BJ (cell line): ENCODE measurements around the gene ITGA5. TPM values are rescaled to one million over a fixed set of nuclear protein-coding genes. Genes with fewer than 3 reads are reported as not detected.

Experiments used
- CTCF ChIA-PET: fragments of 350-600 bp; formaldehyde crosslinking; extraction: SDS; loops from one replicate; lab custom pipeline; 2021; ENCODE audit warnings: antibody characterized with exemption, inconsistent platforms; lab: Yijun Ruan, JAX
- POLR2A ChIA-PET: fragments of 300-600 bp; sonication (Branson Sonifier 250); formaldehyde crosslinking; extraction: SDS; loops from one replicate; lab custom pipeline; 2021; ENCODE audit warnings: antibody characterized with exemption; lab: Charles Lee
- DNase-seq: peaks from one replicate; pipeline ENCODE4 v3.0.0-alpha.2; 2011; ENCODE audit warnings: low read depth
- H3K27me3 ChIP-seq: 2 replicates; pipeline ENCODE4 v1.6.0; 2011; ENCODE audit warnings: low read length; ENCODE audit not compliant: control insufficient read depth, insufficient read depth
- H3K36me3 ChIP-seq: 2 replicates; pipeline ENCODE4 v1.5.1; 2011; ENCODE audit warnings: low read length; ENCODE audit not compliant: control insufficient read depth, insufficient read depth
- H3K4me3 ChIP-seq: 2 replicates; pipeline ENCODE4 v1.5.1; 2011; ENCODE audit warnings: low read depth, mild to moderate bottlenecking, control low read depth, low read length
- polyA plus RNA-seq: library from polyadenylated mRNA; depleted of rRNA; stranded (reverse); fragments of >200 nt; gene quantifications from 2 replicates; pipeline ENCODE4 v1.2.3, GENCODE V29; 2011
- TF ChIP-seq, protein P1 (sequence below): IDR thresholded peaks from 2 replicates; pipeline ENCODE4 v1.5.1; 2011; ENCODE audit warnings: low read depth, mild to moderate bottlenecking, control low read depth, inconsistent platforms, low read length, moderate library complexity; ENCODE audit not compliant: insufficient read depth

ITGA5 gene
- polyA plus RNA-seq, 1 experiment, result 375 TPM

- Histone ChIP-seq H3K27me3 (peaks cover 16% of the 10 kb centered on the region), H3K36me3 (no peaks in the 10 kb centered on the region), H3K4me3 (no peak overlapping the region)
- ChIA-PET POLR2A (no interaction called here), CTCF (interaction anchor here (1.1 to 1.3 kb wide), 2 partner anchors 9 to 55 kb away, joined by 3 read pairs; no protein-coding TSS in a partner anchor)
- DNase-seq, result no peak
- TF ChIP-seq, protein P1, sequence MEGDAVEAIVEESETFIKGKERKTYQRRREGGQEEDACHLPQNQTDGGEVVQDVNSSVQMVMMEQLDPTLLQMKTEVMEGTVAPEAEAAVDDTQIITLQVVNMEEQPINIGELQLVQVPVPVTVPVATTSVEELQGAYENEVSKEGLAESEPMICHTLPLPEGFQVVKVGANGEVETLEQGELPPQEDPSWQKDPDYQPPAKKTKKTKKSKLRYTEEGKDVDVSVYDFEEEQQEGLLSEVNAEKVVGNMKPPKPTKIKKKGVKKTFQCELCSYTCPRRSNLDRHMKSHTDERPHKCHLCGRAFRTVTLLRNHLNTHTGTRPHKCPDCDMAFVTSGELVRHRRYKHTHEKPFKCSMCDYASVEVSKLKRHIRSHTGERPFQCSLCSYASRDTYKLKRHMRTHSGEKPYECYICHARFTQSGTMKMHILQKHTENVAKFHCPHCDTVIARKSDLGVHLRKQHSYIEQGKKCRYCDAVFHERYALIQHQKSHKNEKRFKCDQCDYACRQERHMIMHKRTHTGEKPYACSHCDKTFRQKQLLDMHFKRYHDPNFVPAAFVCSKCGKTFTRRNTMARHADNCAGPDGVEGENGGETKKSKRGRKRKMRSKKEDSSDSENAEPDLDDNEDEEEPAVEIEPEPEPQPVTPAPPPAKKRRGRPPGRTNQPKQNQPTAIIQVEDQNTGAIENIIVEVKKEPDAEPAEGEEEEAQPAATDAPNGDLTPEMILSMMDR, result no peak
Measured at GRCh38 chr12:54460317-54460923, 41.4 kb upstream of the ITGA5 start.

GRCh38 chr12:54459355-54459754 is 40.3 kb upstream of the ITGA5 start:
- peaks cover 15% of the 10 kb centered on the region for H3K27me3 ChIP-seq
- no peak overlapping the region for H3K4me3 ChIP-seq
- DNase-seq, result no peak
- TF ChIP-seq, protein P1, result no peak
- no peaks in the 10 kb centered on the region for H3K36me3 ChIP-seq
- CTCF ChIA-PET, result interaction anchor here (4.6 kb wide), 1 partner anchor 60 kb away, joined by 16 read pairs; no protein-coding TSS in a partner anchor
- POLR2A ChIA-PET, result no interaction called here

GRCh38 chr12:54455760-54456469 is 36.8 kb upstream of the ITGA5 start:
- TF ChIP-seq, protein P1, result no peak
- H3K4me3 ChIP-seq, result no peak overlapping the region
- CTCF ChIA-PET, result interaction anchor here (1.2 to 4.6 kb wide), 2 partner anchors 51 to 57 kb away, joined by 3 to 16 read pairs; no protein-coding TSS in a partner anchor
- peaks cover 3% of the 10 kb centered on the region for H3K27me3 ChIP-seq
- DNase-seq, result no peak
- POLR2A ChIA-PET, result no interaction called here
- no peaks in the 10 kb centered on the region for H3K36me3 ChIP-seq

DNA sequence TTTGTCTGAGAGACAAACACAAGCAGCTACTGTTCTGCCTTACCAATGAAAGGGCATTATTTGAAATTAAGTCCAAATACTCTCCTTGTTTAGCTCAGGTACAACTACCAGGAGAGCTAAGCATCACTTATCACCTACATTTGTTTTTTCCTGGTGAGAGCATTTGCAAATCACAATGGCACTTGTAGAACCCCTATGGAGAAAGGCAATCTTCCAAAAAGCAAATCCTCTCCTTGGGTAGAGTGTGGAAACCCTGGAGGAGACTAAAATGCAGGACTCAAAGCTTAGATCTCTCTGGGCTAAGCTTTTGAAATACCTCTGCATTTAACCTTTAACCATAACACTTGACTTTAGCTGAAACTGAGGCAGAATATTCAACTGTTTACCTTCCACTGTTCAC is 33.6 kb upstream of the ITGA5 start:
- Histone ChIP-seq H3K4me3 (no peak overlapping the region), H3K36me3 (no peaks in the 10 kb centered on the region), H3K27me3 (peaks cover 2% of the 10 kb centered on the region)
- no peak for DNase-seq
- TF ChIP-seq, protein P1, result no peak
- ChIA-PET POLR2A (no interaction called here), CTCF (interaction anchor here (2.0 to 32.5 kb wide), 3 partner anchors 13 to 73 kb away, joined by 8 to 643 read pairs (median 36); no protein-coding TSS in a partner anchor)

DNA sequence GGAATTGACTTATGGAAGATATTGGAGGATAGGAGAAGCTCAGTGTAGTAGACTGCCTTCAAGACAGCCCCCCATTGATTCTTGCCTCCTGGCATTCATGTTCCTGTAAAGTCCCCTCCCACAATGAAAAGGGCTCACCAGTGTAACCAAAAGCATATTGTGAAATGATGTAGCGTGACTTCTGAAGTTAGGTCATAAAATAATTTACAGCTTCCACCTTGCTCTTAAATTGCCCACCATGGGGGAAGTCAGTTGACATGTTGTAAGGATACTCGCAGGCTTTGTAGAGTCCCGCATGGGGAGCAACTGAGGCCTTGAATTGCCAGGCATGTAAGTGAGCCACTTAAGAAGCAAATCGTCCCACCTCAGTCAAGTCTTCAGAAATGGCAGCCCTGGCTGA is 29.3 kb upstream of the ITGA5 start:
- no peak for DNase-seq
- Histone ChIP-seq H3K36me3 (no peaks in the 10 kb centered on the region), H3K27me3 (peaks cover 2% of the 10 kb centered on the region; the same call in 1 of the 2 replicates), H3K4me3 (no peak overlapping the region)
- TF ChIP-seq, protein P1, result no peak
- CTCF ChIA-PET, result interaction anchor here (0.8 to 32.5 kb wide), 5 partner anchors 9 to 78 kb away, joined by 3 to 643 read pairs (median 5); no protein-coding TSS in a partner anchor
- POLR2A ChIA-PET, result no interaction called here
